Measurements from ENCODE around the gene CSN3.
"Not testable (repeated sequence)": the region's sequence is repeated elsewhere in the genome, so short reads cannot be mapped to it uniquely, and the experiment has no call there.

The CSN3 gene

GRCh38 chr4:70242297-70242696 lies at the start of gene CSN3:
Gene CSN3, plus strand, starts transcription at chr4:70242597. Its CDS starts 2,223 bp downstream, at chr4:70244820.
- DNase-seq: not testable (repeated sequence)

GRCh38 chr4:70192895-70193294 lies 49.5 kb upstream of the CSN3 start:
- no peak for DNase-seq

- no peak for DNase-seq
These were observed 47.0 kb upstream of the CSN3 start, which contains the start of gene ODAM for GRCh38 chr4:70195425-70195824. Gene ODAM, plus strand, starts transcription at chr4:70195725. Its CDS starts 819 bp downstream, at chr4:70196544.

GRCh38 chr4:70196857-70197256 lies 45.5 kb upstream of the CSN3 start:
- no peak for DNase-seq

DNA sequence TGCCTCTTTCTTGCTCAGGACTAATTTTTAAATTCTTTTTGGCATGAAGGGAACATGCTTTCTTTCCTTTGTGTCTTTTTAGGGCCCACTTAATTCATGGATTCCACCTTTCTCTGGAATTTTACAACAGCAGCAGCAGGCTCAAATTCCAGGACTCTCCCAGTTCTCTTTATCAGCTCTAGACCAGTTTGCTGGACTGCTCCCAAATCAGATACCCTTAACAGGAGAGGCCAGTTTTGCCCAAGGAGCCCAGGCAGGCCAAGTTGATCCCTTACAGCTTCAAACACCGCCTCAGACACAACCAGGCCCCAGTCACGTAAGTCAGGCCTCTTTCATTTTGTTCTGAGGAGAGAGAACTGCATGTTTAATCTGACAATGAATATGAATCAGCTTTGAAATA lies 44.6 kb upstream of the CSN3 start:
- no peak for DNase-seq

GRCh38 chr4:70203601-70204000 lies 38.8 kb upstream of the CSN3 start:
- no peak for DNase-seq

DNA sequence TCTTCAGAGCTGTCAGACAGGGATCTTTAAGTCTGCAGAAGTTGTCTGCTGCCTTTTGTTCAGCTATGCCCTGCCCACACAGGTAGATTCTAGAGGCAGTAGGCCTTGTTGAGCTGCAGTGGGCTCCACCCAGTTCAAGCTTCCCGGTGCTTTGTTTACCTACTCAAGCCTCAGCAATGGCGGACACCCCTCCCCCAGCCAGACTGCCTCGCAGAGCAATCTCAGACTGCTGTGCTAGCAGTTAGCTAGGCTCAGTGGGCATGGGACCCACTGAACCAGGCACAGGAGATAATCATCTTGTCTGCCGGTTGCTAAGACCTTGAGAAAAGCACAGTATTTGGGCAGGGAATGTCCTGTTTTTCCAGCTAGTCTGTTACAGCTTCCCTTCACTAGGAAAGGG lies 29.6 kb upstream of the CSN3 start:
- not testable (repeated sequence) for DNase-seq

DNA sequence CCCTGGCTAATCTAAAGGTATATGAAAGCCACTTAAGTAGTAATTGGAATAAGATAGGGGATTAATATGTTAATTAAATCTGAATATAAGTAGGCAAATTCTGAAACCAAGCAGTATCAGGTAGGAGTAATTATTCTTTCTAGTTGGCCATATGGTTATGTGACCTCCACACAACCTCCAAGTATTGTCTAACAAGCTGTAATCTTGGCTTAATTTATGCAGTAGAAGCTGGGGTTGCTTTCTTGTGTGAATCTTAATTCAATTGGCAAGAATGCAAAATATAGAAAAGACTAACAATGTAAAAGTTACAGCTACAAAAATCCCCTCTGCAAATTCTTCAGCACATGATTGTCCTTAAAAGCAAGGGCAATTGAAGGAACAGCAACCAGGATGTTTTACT lies 26.3 kb upstream of the CSN3 start:
- DNase-seq: not testable (repeated sequence)

- DNase-seq: not testable (repeated sequence)
These were observed 25.8 kb upstream of the CSN3 start for GRCh38 chr4:70216550-70216949.

DNA sequence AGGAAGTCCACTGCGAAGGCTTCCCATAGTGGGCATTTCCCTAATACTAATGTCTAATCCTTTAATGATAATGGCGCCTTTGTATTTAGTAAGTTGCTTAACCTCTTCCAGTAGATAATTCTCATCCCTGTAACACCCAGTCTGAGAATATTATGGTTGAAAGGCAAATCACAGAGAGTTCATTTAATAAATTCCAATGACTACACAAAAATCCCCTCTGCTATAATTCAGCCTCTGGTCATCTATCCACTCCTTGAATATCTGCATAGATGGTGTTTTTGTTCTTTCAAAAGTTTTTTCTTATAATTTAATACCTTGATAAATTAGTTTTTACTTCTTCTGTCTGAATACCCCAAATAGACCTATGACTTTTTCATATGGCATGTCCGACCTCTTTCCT lies 21.0 kb upstream of the CSN3 start:
- not testable (repeated sequence) for DNase-seq

DNA sequence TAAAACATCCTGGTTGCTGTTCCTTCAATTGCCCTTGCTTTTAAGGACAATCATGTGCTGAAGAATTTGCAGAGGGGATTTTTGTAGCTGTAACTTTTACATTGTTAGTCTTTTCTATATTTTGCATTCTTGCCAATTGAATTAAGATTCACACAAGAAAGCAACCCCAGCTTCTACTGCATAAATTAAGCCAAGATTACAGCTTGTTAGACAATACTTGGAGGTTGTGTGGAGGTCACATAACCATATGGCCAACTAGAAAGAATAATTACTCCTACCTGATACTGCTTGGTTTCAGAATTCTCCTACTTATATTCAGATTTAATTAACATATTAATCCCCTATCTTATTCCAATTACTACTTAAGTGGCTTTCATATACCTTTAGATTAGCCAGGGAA lies 20.6 kb upstream of the CSN3 start:
- not testable (repeated sequence) for DNase-seq

DNA sequence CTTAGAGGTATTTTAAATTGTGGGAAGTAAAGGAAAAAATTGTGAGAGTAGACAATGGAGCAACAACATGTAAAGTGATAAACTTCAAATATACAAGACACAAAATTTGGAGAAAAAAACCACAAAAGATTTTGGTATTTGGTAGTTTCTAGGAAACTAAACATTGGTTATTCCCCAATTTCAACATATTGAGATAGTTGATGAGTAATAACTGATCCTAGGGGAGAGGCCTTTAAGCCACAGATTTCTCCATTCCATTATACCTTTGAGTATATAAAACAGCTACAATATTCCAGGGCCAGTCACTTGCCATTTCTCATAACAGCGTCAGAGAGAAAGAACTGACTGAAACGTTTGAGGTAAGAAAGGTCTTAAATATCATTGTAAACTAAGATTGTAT lies 16.6 kb upstream of the CSN3 start, which contains the start of gene FDCSP:
TSS of gene FDCSP (plus strand) at position 301 of the 400 bp plus-strand sequence. CDS start 5,071 bp downstream, outside the sequence.
- no peak for DNase-seq

DNA sequence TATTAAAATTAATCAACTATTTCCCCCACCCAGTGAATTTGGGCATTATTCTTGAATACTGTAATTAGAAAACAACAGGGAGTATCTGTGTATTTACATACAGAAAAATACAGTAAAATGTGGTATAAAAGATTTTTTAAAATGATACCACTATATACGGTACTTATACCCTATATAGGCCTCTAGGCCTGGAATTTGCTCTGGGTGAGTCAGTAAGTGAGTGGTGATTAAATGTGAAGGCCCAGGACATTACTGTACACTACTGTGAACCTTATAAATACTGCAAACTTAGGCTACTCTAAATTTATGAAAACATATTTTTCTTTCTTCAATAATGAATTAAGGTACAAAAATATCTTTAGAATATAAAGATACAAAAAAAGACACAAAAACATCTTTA lies 6.3 kb upstream of the CSN3 start:
- DNase-seq: no peak

GRCh38 chr4:70239131-70239883 lies 3.1 kb upstream of the CSN3 start:
- no peak for DNase-seq

- DNase-seq: no peak
These were observed 2.4 kb upstream of the CSN3 start for GRCh38 chr4:70239884-70240591.

DNA sequence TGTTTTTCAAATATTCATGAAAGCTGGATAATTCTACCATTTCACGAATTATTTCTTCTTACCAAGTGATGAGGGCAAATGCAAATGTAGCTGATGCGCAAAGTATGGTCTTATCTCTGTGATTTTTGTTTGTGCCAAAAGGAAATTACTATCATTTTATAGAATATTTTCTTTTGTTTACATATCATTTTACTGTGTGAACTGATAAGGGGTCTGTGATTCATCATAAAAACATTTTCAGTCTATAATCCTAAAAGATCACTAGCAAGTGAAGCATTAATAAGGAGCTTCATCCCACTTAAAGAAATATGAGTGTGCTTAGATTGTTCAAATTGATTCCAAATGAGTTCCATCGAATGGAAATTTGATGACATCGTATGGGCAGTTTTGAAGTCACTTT lies 694 bp downstream of the CSN3 start:
- DNase-seq: no peak

DNA sequence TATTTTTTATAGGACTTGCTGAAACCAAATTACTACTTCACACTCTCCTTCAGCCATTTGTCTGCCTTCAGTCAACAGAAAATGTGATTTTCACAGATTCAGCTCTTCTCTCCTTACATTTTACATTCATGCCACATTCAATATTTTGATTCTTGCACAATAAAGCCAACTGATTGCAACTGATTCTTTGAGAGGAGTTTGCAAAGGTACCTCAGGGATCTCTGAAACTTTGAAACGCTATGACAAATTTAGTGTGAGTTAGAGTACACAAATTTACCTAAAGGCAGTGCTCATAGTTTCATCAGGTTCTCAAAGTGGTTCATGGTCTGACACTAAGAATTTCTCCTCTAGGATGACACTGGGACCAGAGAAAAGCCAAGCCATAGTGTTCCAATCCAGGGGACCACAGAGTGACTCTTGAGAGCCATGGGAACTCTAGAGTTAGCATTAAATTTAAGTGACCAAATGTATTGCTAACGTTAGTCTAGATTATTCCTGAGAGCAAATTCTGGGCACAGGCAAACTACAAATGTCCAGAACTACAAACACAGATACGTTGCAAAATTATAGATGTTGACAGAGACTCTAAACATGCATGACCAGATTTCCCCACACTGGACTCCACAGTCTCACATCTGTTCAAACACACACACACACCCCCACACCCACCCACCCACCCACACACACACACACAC lies 9.0 kb downstream of the CSN3 start:
- DNase-seq: no peak

GRCh38 chr4:70251945-70252277 lies 9.5 kb downstream of the CSN3 start:
- DNase-seq: no peak

DNA sequence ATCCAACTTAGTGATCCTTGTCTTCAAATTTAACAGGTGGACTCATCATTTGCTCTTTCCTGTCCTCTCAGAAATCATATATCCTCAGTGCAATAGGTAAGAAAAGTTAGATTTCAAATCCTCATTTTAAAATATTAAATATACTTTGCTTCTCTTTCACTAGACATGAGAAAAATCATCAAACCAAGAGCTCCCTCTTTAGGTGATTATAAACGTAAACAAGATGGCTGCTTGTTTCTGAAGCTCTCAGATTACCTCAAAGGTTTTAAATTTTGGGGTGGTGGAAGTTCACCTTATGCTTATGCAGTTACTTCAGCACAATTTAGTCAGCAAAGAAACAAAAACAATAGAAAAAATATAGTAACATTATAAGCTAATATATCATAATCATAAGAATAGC lies 27.3 kb downstream of the CSN3 start:
- no peak for DNase-seq

GRCh38 chr4:70277121-70277520 lies 34.7 kb downstream of the CSN3 start:
- DNase-seq: no peak

DNA sequence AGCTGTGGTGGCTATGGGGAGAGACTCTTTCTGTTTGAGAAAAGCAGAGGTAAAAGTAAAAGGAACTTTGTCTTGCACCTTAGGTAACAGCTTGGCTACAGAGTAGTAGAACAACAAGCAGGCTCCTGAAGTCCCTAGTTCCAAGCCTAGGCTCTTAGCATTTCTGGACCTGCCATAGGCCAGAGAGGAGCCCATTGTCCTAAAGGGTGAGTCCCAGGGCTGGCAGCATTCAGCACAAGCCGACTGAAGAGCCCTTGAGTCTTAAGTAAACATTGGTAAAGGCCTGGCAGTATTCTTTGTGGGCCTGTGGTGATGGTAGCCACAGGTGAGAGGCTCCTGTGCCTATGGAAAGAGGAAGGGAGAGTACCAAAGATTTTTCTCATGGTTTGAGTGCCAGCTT lies 38.2 kb downstream of the CSN3 start:
- DNase-seq: no peak

- DNase-seq: no peak
These were observed 46.3 kb downstream of the CSN3 start for GRCh38 chr4:70288651-70289050.

- no peak for DNase-seq
These were observed 48.9 kb downstream of the CSN3 start for GRCh38 chr4:70291341-70291740.

DNA sequence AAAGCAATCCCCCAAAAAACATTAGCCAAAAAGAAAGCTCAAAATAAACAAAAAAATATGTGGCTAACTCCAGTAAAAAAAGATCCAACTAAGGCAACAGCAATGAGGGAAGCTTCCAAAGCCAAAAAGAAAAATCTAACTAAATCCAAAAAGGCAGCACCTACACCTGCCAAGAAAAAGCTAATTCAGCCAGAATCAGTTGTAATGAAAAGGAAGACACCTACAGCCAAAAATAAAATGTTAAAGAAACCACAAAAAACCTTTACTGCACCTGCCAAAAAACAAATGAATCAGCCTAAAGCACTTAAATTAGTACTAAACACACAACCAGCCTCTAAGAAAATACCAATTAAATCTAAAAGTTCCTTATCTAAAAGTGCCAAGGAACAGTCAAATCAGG lies 55.2 kb downstream of the CSN3 start:
- no peak for DNase-seq
